Heart left ventricle (tissue), 16 donors: ENCODE results near the gene TSPYL1. TPM values are rescaled to one million over a fixed set of nuclear protein-coding genes. Genes with fewer than 3 reads are reported as not detected.
"Not testable (repeated sequence)": the region's sequence is repeated elsewhere in the genome, so short reads cannot be mapped to it uniquely, and the experiment has no call there.

Experiments used
- ATAC-seq, 4 donors: fragments of 200-7000 bp; cut with Tn5 transposase; one replicate each; pipeline ENCODE4 v1.9.1; 2020 to 2022; ENCODE audit warnings: moderate library complexity in 4 of 4, mild to moderate bottlenecking in 3 of 4, moderate number of reproducible peaks in 1 of 4
- DNase-seq, 5 donors: peaks; one replicate each; pipeline ENCODE4 v3.0.0-alpha.2; 2020
- H3K27ac ChIP-seq, 12 donors: fragments of 200-600 bp; sonication (generic) in 4 of 12; one replicate each; pipeline versions ENCODE4 v1.5.0 to v1.8.0; 2016 to 2022; ENCODE audit warnings: mild to moderate bottlenecking in 2 of 12
- H3K27me3 ChIP-seq, 9 donors: fragments of 200-600 bp; sonication (generic) in 2 of 9; one replicate each; pipeline versions ENCODE4 v1.5.1 to v1.8.0; 2016 to 2022; ENCODE audit warnings: mild to moderate bottlenecking in 3 of 9
- H3K36me3 ChIP-seq, 9 donors: fragments of 200-600 bp; sonication (generic) in 2 of 9; one replicate each; pipeline versions ENCODE4 v1.5.0 to v1.8.0; 2018 to 2022; ENCODE audit warnings: mild to moderate bottlenecking in 2 of 9
- H3K4me1 ChIP-seq, 12 donors: fragments of 200-600 bp; sonication (generic) in 4 of 12; one replicate each; pipeline versions ENCODE4 v1.5.0 to v1.8.0; 2016 to 2022; ENCODE audit warnings: mild to moderate bottlenecking in 3 of 12
- H3K4me3 ChIP-seq, 12 donors: fragments of 200-600 bp; sonication (generic) in 4 of 12; one replicate each; pipeline versions ENCODE4 v1.5.0 to v1.8.0; 2017 to 2022; ENCODE audit warnings: mild to moderate bottlenecking in 9 of 12, moderate library complexity in 4 of 12
- H3K9me3 ChIP-seq, 12 donors: fragments of 200-600 bp; sonication (generic) in 4 of 12; one replicate each; pipeline versions ENCODE4 v1.5.0 to v1.8.0; 2016 to 2022; ENCODE audit warnings: mild to moderate bottlenecking in 1 of 12
- CTCF ChIP-seq, 12 donors: fragments of 200-600 bp; sonication (generic) in 4 of 12; IDR thresholded peaks; one replicate each; pipeline versions ENCODE4 v1.5.0 to v1.8.0; 2018 to 2022; ENCODE audit warnings: antibody characterized with exemption in 12 of 12, mild to moderate bottlenecking in 5 of 12
- POLR2A ChIP-seq, 2 donors: fragments of 450-650 bp; IDR thresholded peaks; one replicate each; pipeline ENCODE4 v1.6.1; 2017; ENCODE audit warnings: antibody characterized with exemption in 2 of 2, mild to moderate bottlenecking in 2 of 2, moderate library complexity in 2 of 2
- WGBS, 4 donors: extraction: QIAGEN DNeasy Blood & Tissue Kit in 2 of 4; methylation state at CpG; one replicate each; pipeline versions ENCODE4 v1.1.5 to v1.1.7; 2013 to 2018; 5-methylcytosine and 5-hydroxymethylcytosine counted together
- intact Hi-C, 10 donors: fragments of 100-400 bp; cut with DNase I; formaldehyde crosslinking; loops; one replicate each; pipeline versions ENCODE4 v1.11.1 to v1.14.2; 2022
- polyA plus RNA-seq, 2 donors: library from polyadenylated mRNA; stranded (reverse); fragments of 200-250 nt; gene quantifications; one replicate each; pipeline ENCODE4 v1.2.3, GENCODE V29; 2013
- total RNA-seq, 9 donors: library from RNA; depleted of rRNA in 2 of 9; stranded (reverse); fragments of >200 nt in 2 of 9; fragmentation: NEBNext Ultra II Directional in 3 of 9; extraction: Animal tissue kit (Norgen Biotek cat#: 25700) in 3 of 9; gene quantifications; one replicate each; pipeline versions ENCODE4 v1.1.0 to v1.2.4, GENCODE V29; 2016 to 2023
- donor health status: ischemic (EF 13 %, LVEDD 7.1; RV severe dilation, severe dysfunction).
- donor health status: healthy with polysubstance abuse.
- donor health status: DM: no; HTN: yes; CAD: no.
- donor health status: DM: no; HTN: no; CAD: no.
- donor health status: ischemic (EF 25% LVEDD 6.9; RV normal size, moderate dysfunction).
- donor health status: ischemic (EF 25% LVEDD 5.7; RV mildly dilated, moderate dysfunction).
- donor health status: healthy.
- donor health status: DM: yes; HTN: yes; CAD: no.
- donor health status: ischemic (EF 35%, LVEDD 5.7; RV mildly dilated, moderate dysfunction).
- donor health status: nonischemic (EF 11% LVEDD 7.7; RV severe dilation, severe dysfunction).
- donor health status: DM: yes; HTN: yes; CAD: no.
- donor health status: PGD.
- donor health status: ischemic (EF 29% LVEDD 5.4; RV normal size, mild dysfunction).
- donor health status: nonischemic (EF 23%, LVEDD 6.1; RV moderate dilation, normal function).

Gene TSPYL1
- total and polyA plus RNA-seq, 11 donors, result 24.8 to 150 (median 98.4) TPM

GRCh38 chr6:116323863-116324262 lies 44.1 kb upstream of the TSPYL1 start:
- ATAC-seq (no peak), DNase-seq (no peak)
- peaks cover 0 to 32% (median 24%) of the 10 kb centered on the region in 12 donors for H3K4me1 ChIP-seq
- H3K27ac ChIP-seq, result no peak overlapping the region
- H3K27me3 ChIP-seq, result no peaks in the 10 kb centered on the region
- intact Hi-C loops, result no loop called here
- no peak for TF ChIP-seq POLR2A (IDR thresholded peaks at IDR 0.05)
- no peak for TF ChIP-seq CTCF (IDR thresholded peaks at IDR 0.05)
- no peak overlapping the region for H3K4me3 ChIP-seq
- 89 to 100% (median 93%) methylated on average over 1 of the region's 1 CpG for WGBS, 4 donors
- no peaks in the 10 kb centered on the region for H3K9me3 ChIP-seq
- H3K36me3 ChIP-seq, result no peaks in the 10 kb centered on the region

- 70 to 92% (median 81%) methylated on average over 13 of the region's 13 CpGs for WGBS, 4 donors
- DNase-seq, intact Hi-C loops: not testable (repeated sequence)
Measured at GRCh38 chr6:116321933-116322332, 42.2 kb upstream of the TSPYL1 start.

GRCh38 chr6:116316772-116317467 lies 37.2 kb upstream of the TSPYL1 start:
- Histone ChIP-seq H3K4me3 (no peak overlapping the region), H3K9me3 (no peaks in the 10 kb centered on the region), H3K27me3 (no peaks in the 10 kb centered on the region), H3K27ac (no peak overlapping the region), H3K4me1 (peaks cover 0 to 30% (median 12%) of the 10 kb centered on the region in 12 donors), H3K36me3 (no peaks in the 10 kb centered on the region)
- WGBS, 4 donors, result 75 to 83% (median 78%) methylated on average over 2 of the region's 2 CpGs
- ATAC-seq (peak in 2 of 4 donors; percentile 56 to 71), DNase-seq (peak in 3 of 5 donors; percentile 33 to 55 (median 41))
- intact Hi-C loops, result loop anchor here in 1 of 10 donors (5.0 kb wide), 1 partner anchor 35 kb away; no protein-coding TSS in a partner anchor
- no peak for TF ChIP-seq POLR2A (IDR thresholded peaks at IDR 0.05)
- TF ChIP-seq CTCF (IDR thresholded peaks at IDR 0.05), result peak in 4 of 12 donors; percentile 12 to 25 (median 20)

More at GRCh38 chr6:116321933-116322332, 42.2 kb upstream of the TSPYL1 start:
- not testable (repeated sequence) for H3K27me3 ChIP-seq, H3K4me3 ChIP-seq, H3K9me3 ChIP-seq, H3K36me3 ChIP-seq, ATAC-seq
- peaks cover 0 to 15% (median 9%) of the 10 kb centered on the region in 12 donors for H3K4me1 ChIP-seq
- peak overlapping the region in 4 of 12 donors; percentile 10 to 45 (median 26) for H3K27ac ChIP-seq

- ATAC-seq, result peak in 2 of 4 donors; percentile 64 to 73
- Histone ChIP-seq H3K9me3 (no peaks in the 10 kb centered on the region), H3K27ac (no peak overlapping the region), H3K4me3 (no peak overlapping the region), H3K4me1 (peaks cover 0 to 30% (median 12%) of the 10 kb centered on the region in 12 donors), H3K36me3 (no peaks in the 10 kb centered on the region), H3K27me3 (no peaks in the 10 kb centered on the region)
- DNase-seq, result no peak
- intact Hi-C loops, result loop anchor here in 1 of 10 donors (5.0 kb wide), 1 partner anchor 37 kb away; no protein-coding TSS in a partner anchor
- TF ChIP-seq CTCF (IDR thresholded peaks at IDR 0.05) (no peak), POLR2A (IDR thresholded peaks at IDR 0.05) (no peak)
Measured at GRCh38 chr6:116314878-116315277, 35.1 kb upstream of the TSPYL1 start.
